GM21390 (cell line): ENCODE measurements around the gene PHF8.

Experiments
- ATAC-seq: cut with Tn5 transposase; IDR thresholded peaks from one replicate; pipeline ENCODE4 v1.9.1; 2021; ENCODE audit not compliant: unreplicated experiment

Gene PHF8

DNA sequence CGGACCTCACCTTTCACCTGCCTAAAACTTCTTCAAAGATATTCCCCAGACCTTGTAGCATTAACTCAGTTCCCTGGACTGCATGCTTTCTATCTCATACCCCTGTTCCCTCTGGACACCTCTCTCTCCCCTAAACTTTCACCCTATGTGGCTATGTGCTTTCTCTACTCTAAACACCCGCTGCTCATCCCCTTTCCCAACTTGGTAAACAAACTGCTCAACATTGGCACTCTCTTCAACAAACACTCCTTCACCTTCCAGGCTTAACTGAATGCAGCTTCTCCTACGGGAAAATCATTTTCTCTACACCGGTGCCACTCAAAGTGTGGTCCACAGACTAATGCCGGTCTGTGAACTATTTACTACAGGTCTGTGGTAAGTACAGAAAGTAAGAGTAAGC lies 19.9 kb downstream of the PHF8 start:
- no peak for ATAC-seq

DNA sequence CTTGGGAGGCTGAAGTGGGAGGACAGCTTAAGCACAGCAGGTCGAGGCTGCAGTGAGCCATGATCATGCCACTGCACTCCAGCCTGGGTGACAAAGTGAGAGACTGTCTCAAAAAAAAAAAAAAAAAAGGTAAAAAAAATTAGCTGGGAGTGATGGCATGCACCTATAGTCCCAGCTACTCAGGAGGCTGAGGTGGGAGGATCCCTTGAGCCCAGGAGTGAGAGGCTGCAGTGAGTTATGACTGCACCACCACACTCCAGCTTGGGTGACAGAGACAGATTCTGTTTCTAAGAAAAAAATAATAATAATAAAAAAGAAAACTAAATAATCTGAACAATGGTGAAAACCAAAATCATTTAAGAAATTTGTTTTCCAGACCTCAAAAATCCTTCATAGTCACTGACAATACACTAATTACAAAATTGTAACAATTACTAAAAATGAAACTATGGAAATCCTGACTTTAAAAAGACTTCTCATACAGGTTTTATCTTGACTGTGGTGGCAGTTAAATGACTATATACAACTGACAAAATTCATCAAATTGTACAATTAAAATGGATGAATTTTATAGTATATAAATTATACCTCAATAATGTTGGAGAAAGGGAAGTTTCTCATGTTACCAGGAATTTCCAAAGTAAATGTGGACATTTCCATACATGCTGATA lies 31.3 kb downstream of the PHF8 start:
- no peak for ATAC-seq

DNA sequence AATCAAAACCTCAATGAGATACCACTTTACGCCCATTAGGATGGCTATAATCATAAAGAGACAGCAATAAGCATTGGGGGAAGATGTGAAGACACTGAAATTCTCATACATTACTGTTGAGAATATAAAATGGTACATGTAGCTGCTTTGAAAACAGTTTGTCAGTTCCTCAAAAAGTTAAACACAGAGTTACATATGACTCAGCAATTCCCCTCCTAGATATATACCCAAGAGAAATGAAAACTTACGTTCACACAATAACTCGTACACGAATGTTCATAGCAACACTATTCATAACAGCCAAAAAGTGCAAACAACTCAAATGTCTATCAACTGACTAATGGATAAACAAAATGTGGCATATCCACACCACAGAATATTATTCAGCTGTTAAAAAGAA lies 36.6 kb downstream of the PHF8 start:
- ATAC-seq, result no peak

DNA sequence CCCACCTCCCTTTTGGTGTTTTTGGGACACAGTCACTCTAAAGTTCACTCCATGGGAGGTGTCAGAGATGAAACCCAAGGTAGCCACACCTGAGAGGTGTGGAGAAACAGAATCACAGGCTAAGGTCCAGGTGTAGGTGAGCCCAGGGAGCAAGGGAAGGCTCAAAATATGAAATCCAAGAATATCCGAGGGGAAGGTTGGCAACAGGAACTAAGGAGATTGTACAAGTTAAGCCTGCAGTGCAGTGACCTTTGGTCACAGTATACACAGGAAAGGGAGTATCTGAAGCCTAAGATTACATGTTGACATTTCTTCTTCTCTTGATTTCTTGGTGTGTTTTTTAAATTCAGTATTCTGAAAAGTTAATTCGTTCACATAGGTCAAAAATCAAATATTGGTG lies 46.5 kb downstream of the PHF8 start:
- no peak for ATAC-seq

GRCh38 chrX:53992589-53992988 lies 51.7 kb downstream of the PHF8 start:
- no peak for ATAC-seq

DNA sequence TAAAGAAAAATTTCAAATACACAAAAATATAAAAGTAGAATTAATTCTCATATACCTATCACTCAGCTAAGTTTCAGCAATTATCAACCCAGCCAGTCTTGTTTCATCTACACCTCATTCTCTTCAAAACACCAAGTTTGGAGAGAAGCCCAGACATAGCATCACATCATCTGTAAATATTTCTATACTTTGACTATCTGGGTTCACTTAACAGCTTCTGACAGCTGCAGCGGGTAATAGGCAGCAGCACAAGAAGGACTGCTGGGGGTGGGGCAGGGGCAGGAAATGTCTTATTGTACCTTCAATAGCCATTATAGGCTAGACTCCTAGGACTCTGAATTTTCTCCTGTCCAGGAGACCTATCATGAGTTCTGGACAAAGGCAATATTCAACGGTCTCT lies 54.1 kb downstream of the PHF8 start:
- ATAC-seq, result no peak

DNA sequence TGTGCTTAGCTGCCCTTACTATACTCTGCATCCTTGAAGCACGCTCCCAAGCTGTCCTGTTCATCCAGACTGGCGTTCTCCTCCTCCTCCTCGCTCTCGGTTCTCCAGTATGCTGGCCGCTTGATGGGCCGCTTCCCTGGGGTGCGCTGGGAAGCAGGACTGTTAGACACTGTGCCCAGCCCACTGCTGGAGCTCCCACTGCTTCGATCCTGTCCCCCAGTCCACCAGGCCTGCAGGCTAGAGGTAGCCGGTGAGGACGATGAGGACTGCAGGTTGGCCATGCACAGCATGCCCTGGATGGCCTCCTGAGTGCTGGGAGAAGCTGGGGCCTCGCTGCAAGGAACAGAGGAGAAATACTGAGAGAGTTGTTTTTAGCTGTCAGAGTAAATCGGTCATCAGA lies 59.4 kb downstream of the PHF8 start:
- ATAC-seq, result no peak

DNA sequence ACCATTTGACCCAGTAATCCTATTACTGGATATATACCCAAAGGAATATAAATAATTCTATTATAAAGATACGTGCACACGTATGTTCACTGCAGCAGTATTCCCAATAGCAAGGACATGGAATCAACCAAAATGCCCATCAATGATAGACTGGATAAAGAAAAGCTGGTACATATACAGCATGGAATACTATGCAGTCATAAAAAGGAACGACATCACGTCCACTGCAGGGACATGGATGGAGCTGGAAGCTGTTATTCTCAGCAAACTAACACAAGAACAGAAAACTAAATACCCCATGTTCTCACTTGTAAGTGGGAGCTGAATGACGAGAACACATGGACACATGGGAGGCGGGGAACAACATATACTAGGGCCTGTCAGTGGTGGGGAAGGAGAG lies 69.7 kb downstream of the PHF8 start:
- no peak for ATAC-seq

DNA sequence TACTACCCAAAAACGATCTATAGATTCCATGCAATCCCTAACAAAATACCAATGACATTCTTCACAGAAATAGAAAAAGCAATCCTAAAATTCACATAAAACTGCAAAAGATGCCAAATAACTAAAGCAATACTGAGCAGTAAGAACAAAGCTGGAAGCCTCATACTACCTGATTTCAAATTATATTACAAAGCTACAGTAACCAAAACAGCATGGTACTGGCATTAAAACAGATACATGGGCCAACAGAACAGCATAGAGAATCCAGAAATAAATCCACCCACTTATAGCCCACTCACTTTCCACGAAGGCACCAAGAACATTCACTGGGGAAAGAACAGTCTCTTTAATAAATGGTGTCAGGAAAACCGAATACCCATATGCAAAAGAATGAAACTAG lies 74.7 kb downstream of the PHF8 start:
- ATAC-seq, result no peak

- ATAC-seq, result no peak
Observed at GRCh38 chrX:53950130-53950733, 94.0 kb downstream of the PHF8 start.

- no peak for ATAC-seq
Observed at GRCh38 chrX:53940180-53940579, 104.1 kb downstream of the PHF8 start.

- ATAC-seq, result no peak
Observed at GRCh38 chrX:53939127-53939526, 105.1 kb downstream of the PHF8 start.

DNA sequence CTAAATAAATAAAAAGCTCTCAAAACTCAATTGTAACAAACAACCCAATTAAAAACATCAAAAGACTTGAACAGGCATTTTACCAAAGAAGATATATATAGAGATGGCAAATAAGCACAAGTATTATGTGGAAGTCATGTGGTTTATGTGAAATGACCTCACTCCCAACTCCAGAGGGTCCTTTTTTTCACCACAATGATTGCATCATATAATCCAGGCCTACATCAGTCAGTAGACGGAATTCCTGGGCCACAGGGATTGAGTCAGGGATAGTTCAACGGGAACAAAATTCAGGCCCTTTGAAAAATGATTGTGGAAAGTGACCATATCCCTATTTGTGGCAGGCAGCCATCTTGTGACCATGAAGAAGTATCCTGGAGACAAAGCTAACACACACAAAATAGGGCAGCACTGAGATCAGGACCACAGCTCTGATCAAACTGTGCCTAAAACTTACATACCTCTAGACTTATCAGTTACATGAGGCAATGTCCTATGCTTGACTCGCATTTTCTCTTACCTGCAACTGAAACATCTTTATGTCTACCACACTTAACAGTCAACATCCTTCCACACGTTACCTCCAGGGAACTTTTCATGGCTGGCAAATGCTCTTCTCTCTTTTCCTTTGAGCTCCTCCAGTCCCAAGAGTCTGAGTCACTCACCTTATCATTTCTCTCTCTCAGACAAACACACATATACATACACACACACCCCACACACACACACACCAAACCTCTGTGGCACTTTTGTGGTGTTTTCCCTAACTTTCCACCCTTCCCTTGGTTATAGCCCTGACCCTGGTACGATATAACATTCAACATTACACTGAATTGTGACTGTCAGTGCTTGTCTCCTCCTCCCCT lies 113.5 kb downstream of the PHF8 start:
- ATAC-seq, result no peak

DNA sequence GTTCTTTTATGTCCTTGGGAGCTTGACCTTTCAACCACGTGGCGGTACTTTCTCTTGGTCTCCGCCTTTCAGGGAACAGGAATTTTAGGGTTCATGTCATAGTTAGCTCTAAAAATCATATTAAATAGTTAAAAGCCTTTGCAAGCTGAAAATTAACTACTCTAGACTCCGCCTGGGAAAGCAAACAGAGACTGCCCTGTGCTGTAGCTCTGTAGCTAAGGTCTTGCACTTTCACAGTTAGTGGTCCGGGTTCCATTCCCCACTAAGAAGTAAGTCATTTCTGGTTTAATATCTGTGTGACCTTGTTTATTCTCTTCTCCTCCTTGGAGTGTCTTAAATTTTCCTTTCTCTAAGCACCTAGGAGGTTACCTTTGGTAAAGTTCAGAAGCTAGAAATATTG lies 118.2 kb downstream of the PHF8 start:
- ATAC-seq, result no peak

GRCh38 chrX:53918702-53919101 lies 125.6 kb downstream of the PHF8 start:
- no peak for ATAC-seq

DNA sequence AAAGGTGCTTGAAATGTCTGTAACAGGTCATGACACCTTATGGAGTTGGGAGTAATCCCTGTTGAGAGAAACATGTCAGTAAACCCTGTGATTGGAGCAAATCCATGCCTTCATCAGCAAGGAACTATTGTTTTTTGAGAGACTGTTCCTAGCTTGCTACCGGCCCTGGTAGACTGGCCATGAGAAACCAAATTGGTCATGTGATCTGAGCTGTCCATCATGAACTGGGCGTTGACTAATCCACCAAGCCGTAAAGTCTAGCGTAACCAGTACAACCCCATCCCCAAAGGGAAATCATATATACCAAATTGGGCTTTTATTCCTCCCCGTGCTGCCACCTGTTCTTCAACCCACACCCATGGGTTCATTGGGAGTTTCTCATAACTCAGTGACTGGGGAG lies 143.7 kb downstream of the PHF8 start:
- ATAC-seq, result no peak

DNA sequence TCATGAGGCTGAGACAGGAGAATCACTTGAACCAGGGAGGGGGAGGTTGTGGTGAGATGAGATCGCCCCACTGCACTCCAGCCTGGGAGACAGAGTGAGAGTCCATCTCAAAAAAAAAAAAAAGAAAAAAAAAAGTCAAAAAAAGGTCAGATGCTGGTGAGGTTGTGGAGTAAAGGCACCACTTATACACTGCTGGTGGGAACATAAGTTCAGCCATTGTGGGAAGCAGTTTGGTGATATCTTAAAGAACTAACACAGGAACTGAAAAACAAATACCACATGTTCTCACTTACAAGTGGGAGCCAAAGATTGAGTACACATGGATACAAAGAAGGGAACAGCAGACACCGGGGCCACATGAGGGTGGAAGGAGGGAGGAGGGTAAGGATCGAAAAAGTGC lies 149.0 kb downstream of the PHF8 start:
- ATAC-seq, result no peak
